CD4-positive, alpha-beta T cell treated with Interleukin-17A for 1 hour (primary cell): Measurements from ENCODE around the gene DDIT3.
"Not testable (repeated sequence)": the region's sequence is repeated elsewhere in the genome, so short reads cannot be mapped to it uniquely, and the experiment has no call there.

Experiments used
- DNase-seq: peaks from one replicate; pipeline ENCODE4 v3.0.0-alpha.2; 2020

DDIT3 gene

DNA sequence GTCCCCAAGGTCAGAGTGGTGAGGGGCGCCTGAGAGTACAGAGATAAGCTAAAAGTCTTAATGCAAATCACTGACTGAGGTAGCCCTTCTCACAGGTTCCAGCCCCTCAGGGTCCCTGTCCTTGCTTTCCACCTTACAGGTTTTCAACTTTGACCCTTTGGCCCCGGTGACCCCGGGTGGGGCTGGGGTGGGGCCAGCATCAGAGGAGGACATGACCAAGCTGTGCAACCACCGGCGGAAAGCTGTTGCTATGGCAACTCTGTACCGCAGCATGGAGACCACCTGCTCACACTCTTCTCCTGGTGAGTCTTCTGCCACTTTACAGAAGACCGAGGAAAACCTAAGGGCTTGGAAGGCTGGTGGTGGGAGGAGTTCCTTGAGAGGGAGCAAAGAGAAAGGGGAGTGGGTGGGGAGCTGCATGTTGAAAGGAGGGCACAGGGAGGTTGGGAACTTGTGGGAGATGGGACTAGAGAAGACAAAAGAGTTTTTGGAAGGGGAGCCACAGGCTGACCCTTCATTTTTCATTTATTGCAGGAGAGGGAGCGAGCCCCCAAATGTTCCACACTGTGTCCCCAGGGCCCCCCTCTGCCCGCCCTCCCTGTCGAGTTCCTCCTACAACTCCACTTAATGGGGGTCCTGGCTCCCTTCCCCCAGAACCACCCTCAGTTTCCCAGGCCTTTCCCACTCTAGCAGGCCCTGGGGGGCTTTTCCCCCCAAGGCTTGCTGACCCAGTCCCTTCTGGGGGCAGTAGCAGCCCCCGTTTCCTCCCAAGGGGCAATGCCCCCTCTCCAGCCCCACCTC, 4.7 kb upstream of the DDIT3 start:
- DNase-seq: no peak

DNA sequence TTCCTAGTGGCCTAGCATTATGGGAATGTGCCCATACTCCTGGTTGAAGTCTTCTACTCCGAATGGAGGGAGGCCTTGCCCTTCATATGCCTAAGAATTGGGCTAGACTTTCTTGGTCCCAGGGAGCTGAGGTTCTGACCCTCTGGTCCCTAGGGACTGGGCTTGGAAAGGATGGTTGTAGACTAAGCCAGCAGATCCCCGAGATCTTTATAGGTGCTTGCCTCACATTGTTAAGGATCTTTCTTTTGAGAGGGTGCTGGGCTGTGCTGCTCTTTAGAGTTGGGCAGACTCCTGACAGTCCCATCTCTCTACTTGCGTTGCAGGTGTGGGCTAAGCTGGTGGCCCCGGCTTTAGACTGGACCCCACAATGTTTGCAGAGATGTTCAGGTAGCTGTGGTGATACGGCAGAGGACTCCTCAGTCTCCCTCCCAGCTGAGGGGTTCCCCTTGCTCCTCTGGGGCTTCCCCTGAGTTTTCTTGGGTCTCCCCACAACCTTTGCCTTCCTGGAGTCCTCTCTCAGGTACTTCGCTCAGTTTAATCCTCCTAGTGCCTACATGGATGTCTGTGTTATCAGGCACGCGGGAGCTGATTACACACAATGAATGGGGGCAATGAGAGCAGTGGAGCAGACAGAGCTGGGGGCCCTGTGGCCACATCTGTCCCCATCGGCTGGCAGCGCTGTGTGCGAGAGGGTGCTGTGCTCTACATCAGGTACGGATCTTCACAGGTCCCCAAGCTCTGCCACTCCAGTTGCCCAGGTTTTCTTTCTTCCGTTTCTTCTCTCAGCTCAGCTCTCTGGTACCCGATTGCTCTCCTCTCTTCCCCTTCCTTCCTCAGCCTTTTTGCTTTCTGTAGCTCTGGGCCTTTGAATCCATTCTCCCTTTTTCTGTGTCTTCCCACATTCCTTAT, 3.6 kb upstream of the DDIT3 start:
- DNase-seq: no peak

DNA sequence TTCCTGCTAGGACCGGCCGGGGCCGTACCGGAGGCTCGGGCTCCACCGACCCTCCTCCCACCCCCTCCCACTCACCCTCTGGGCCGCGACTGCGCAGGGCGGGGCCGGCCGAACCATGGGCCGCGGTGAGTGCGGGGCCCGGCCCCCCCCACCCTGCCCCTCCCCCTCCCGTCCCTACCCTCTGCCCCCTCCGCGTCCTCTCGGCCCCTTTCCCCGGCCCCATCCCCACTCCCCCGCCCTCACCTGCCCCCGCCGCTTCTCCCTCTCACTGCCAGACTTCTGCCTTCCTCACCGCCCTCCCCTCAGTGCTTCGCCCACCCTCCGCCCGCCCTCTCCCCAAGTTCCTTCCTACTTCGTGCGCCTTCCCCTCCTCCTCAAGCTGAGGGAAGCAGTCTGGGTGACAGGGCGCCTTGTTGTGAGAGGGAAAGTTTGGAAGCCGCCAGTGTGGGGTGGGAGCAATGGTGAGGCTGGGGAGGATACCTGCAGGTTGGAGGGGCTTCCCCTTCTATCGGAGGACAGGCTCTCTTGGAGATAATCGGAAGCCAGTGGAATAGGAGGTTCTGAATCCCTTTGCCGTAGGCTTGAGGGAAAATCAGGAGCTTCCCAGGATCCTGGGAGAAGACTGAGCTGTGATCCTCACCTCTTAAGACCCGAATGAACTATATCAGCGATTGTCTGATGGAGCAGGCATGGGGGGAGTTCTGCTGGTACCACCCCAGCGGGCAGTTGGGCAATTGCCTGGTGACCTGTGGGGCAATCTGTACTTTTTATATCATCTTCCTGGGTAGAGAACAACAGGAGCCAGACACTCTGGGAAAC, 2.8 kb upstream of the DDIT3 start:
- DNase-seq: peak; percentile 63

DNA sequence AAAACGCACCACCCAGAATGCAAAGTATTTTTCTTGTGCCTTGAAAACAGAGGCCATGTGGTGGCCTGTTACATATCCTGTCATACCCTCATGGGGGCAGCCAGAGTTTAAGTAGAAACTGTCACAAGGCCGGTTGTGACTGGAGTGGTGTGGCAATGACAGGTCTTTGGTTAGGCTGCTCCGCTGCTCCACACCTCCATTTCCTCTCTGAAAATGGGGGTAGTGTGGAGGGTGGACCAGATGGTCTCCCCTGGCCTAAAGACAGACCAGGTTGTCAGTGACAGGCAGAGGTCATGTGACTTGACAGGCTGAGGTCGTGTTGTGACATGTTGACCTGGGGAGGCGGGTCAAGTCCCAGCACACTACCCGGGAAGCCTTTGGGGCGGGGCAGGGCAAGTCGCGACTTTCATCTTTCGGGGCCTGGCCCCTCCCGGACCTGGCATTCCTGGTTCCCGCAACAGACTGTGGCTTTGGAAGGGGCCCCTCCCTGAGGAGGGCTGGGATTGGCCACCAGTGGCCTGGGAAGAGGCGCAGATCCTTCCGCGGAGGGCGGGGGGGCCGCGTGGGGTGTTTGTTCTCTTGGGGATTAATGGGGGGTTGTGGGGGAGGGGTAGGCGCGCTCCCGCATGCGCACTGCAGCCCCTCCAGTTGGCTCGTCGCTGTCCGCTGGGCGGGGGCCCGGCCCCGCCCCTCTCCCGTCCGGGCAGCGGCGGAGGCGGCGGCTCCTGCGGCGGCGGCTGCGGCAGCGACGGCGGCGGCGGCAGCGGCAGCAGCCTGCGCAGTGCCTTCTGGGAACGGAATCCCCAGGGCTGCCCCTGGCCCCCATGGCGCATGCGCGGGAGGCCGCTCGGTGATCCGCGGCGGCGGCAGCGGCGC, 1.9 kb upstream of the DDIT3 start, which contains the start of gene MBD6:
TSS of gene MBD6 (plus strand) at position 814 of the 876 bp plus-strand sequence. CDS start 1,480 bp downstream, outside the sequence.
- peak; percentile 93 for DNase-seq

DNA sequence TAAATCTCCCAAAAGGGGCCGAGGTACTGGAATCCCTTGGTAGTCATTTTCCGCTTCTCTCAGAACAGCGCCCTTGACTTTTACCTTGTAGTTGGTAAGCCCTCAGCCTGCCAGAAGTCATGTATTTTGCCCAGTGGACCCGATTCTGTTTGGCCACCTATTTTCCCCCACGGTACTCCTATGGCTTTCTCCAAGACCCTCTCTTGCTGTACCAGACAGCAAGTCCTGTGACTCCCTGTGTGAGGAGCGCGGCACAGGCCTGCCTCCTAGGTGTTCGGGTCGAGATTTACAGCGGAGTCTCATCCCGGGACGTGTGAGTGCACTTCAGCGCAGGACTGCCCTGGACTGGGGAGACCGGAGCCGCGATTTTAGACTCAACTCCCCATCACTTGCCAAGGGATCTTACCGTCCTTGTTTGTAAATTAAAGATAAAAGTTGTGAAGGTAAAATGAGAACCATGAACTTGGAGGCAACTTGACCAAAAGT, 1.3 kb upstream of the DDIT3 start:
- no peak for DNase-seq

DNA sequence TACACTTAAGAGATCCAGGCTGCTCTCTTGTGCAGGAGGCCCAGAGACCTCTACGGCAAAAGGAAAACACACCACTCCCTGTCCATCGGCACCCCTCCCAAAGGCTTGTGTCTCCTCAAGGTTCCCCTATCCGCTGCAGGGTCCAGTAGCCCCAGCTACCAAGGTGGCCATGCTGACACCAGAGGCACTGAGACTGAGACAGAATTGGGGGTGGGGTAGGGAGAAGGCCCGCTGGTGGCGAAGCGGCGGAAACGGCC, 590 bp downstream of the DDIT3 start:
- DNase-seq: peak; percentile 46

DNA sequence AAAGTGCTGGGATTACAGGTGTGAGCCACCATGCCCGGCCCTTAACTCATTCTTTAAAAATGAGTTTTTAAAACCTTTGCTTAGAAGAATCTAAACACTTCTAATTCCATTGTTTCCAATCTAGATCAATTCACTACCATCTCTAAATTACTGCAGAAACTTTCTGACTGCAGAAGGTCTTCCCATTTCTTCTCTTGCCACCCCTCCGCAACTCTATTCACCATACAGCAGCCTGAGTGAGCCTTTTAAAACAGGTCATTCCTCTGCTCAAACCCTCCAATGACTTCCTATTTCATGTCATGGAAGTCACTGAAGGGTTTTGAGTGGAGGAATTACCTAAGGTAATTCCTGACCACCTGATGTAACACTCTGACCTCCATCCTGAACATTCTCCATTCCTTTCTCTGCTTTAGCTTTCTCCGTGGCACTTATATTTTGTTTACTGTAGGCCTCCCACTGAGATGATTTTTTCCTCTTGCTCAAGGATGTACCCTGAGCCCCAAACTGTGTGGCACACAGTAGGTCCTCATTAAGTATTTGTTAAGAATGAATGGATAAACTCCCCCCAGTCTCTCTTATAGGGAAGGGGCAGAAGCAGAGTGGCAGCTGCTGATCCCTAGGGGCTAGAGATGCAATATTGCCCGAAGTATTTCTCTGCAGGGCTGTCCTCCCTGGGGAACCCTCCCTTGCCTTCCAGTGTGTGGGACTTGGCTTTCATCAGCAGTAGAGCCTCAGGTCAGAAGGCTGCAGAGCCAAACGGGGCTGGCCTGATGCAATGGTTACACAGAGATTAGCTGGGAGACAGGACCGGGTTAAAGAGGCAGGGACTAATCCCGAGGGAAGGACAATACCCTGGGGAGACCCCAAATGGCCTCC, 1.2 kb downstream of the DDIT3 start:
- peak; percentile 10 for DNase-seq

DNA sequence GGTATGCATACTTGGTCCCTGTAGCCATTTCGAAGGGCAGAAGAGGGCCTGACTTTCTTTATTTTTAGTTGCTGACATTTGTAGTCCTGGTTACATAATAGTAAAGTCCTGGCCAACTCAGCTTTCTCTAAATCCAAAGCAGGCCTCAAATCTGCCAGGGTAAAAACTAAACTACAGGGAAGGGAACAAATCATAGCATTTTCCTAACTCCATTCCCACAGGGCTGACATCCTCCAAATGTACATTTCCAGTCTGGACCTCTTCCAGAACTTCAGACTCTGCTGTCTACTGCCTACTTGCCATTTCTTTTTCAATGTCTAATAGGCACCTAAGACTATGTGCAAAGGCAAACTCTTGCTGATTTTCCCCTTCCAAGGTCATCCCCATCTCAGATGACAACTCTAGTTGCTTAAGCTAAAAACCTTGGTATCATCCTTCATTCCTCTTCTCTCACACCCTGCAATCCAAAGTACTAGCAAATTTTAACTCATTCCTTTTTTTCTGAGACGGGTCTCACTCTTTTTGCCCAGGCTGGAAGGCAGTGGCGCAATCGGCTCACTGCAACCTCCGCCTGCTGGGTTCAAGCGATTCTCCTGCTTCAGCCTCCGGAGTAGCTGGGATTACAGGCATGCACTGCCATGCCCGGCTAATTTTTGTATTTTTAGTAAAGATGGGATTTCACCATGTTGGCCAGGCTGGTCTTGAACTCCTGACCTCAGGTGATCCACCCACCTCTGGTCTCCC, 2.0 kb downstream of the DDIT3 start:
- peak; percentile 16 for DNase-seq

DNA sequence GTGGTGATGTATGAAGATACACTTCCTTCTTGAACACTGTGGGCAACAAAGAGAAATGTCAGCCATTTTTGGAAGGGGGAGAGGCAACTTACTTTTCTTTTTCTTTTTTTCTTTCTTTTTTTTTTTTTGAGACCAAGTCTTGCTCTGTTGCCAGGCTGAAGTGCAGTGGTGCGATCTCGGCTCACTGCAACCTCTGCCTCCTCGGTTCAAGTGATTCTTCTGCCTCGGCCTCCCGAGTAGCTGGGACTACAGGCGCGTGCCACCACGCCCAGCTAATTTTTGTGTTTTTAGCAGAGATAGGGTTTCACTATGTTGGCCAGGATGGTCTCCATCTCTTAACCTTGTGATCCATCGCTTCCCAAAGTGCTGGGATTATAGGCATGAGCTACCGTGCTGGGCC, 2.6 kb downstream of the DDIT3 start:
- not testable (repeated sequence) for DNase-seq

DNA sequence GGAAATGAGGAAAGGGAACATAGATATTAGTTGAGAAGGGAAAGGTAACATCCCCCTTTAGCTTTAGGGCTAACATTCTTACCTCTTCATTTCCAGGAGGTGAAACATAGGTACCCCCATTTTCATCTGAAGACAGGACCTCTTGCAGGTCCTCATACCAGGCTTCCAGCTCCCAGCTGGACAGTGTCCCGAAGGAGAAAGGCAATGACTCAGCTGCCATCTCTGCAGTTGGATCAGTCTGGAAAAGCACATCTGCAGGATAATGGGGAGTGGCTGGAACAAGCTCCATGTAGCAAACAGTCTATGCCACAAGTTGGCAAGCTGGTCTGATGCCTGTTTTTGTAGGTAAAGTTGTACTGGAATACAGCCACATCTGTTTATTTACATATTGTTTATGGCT, 3.1 kb downstream of the DDIT3 start:
- DNase-seq: no peak

DNA sequence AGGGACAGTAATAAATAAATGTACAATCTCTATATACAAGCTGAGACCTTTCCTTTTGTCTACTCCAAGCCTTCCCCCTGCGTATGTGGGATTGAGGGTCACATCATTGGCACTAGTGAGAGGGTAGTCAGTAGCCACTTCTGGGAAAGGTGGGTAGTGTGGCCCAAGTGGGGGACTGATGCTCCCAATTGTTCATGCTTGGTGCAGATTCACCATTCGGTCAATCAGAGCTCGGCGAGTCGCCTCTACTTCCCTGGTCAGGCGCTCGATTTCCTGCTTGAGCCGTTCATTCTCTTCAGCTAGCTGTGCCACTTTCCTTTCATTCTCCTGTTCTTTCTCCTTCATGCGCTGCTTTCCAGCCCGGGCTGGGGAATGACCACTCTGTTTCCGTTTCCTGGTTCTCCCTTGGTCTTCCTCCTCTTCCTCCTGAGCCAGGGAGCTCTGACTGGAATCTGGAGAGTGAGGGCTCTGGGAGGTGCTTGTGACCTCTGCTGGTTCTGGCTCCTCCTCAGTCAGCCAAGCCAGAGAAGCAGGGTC, 3.6 kb downstream of the DDIT3 start:
- peak; percentile 16 for DNase-seq

DNA sequence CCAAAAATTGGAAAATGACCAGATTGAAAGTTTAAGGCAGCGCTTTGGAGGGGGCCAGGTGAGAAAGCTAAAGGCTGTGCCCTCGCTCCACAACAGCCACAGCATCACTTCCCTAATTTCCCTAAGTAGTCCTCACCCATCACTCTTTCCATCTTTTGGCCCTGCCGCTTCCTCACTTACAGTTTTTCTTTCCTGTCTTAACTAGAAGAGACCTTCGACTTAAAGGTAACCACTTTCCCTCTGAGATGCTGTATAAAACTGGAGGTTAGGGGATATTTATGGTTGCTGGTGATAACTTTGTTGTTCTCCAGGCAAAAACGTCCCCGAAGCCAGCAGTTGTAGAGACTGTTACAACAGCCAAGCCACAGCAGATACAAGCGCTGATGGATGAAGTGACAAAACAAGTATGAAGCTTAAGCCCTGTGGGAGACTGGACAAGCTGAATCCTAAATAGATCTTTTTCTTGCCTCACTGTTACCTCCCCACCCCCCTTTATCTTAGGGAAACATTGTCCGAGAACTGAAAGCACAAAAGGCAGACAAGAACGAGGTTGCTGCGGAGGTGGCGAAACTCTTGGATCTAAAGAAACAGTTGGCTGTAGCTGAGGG, 4.3 kb downstream of the DDIT3 start:
- no peak for DNase-seq

DNA sequence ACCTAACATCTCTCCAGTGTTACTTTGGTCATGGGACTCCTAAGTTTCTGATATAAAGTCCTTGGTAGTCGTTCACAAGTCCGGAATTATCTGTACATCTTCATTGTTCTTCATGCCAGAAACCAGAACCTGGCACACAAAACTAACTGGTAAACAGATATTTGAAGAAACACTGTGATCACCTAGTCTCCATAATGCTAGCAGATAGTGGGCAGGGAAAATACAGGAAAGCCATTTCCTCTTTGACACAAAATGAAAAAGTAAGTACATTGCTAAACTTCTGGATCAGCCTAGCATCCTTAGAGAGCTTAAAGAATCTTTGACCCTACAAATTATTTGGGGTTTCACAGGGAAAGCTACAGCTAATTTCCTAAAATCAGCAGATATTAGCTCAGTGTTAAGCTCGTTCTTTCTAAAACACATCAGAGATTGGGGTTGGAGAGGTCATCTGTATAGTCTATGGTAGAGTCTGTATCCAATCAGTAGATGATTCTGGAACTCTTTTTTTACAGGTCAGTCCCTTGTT, 4.8 kb downstream of the DDIT3 start:
- DNase-seq: no peak

DNA sequence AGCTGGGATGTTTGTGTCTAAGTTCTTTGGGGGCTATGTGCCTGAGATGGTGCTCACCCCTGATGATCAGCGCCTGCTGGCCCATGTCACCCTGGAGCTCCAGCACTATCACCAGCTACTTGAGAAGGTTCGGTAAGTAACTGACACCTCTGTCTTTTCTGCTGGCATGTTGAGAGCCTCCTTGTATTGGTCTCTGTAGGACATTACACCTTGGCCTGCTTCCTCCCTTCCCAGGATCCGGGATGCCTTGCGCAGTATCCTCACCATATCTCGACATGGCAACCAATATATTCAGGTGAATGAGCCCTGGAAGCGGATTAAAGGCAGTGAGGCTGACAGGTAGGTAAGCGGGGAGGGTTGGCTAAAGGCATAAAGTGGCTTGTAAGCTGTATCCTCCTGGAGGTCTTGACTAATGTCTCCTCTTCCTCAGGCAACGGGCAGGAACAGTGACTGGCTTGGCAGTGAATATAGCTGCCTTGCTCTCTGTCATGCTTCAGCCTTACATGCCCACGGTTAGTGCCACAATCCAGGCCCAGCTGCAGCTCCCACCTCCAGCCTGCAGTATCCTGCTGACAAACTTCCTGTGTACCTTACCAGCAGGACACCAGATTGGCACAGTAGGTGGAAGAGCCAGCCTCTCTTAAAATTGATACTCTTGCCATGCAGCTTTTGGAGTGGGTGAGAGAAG, 5.5 kb downstream of the DDIT3 start:
- no peak for DNase-seq

DNA sequence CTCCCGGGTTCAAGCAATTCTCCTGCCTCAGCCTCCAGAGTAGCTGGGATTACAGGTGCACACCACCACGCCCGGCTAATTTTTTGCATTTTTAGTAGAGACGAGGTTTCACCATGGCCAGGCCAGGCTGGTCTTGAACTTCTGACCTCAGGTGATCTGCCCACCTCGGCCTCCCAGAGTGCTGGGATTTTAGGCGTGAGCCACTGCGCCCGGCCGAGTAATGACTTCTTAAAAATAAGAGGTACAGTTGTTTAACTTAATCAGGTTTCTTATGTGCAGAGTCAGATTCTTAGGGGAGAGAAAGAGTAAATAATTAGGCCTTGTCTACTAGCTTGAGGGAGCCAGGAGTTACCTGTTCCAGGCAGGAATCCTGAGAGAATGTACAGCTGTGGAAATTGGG, 6.1 kb downstream of the DDIT3 start:
- not testable (repeated sequence) for DNase-seq

DNA sequence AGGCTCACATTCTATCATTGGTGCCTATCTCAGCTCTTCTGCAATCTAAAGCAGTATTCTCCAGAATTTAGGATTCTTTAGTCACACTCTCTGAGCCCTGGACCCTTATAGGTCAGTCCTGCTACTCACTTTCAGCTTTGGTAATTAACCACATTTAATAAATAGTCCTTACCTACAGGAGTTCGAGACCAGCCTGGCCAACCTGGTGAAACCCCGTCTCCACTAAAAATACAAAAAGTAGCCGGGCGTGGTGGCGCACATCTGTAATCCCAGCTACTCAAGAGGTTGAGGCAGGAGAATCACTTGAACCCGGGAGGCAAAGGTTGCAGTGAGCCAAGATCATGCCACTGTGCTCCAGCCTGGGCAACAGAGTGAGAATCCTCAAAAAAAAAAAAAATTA, 6.6 kb downstream of the DDIT3 start:
- not testable (repeated sequence) for DNase-seq

DNA sequence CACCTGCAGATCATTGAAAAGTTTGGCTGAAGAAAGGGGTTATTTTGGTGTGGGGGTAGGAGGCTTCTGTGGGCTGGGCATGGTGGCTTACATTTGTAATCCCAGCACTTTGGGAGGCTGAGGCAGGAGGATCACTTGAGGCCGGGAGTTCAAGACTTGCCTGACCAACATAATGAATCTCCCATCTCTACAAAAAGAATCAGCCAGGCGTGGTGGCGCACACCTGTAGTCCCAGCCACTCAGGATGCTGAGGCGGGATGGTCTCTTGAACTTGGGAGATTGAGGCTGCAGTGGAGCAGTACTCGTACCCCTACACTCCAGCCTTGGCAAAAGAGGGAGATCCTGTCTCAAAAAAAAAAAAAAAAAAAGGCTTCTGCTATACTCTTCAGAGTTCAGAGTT, 7.0 kb downstream of the DDIT3 start:
- DNase-seq: no peak

DNA sequence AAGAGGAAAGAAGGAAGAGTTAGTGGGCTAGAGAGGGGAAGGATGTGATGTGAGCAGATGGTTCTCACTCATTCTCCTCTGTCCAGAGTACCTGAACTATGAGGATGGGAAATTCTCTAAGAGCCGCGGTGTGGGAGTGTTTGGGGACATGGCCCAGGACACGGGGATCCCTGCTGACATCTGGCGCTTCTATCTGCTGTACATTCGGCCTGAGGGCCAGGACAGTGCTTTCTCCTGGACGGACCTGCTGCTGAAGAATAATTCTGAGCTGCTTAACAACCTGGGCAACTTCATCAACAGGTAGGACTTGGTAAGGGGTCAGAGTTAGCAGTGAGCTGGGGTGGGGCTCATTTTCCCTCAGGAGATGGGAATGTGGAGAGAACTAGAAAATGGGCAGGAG, 7.6 kb downstream of the DDIT3 start:
- DNase-seq: no peak
